HG02642 (cell line): Measurements from ENCODE around the gene SBSN.

Experiments
- ATAC-seq: cut with Tn5 transposase; IDR thresholded peaks from one replicate; pipeline ENCODE4 v1.9.1; 2021; ENCODE audit warnings: mild to moderate bottlenecking; ENCODE audit not compliant: unreplicated experiment, poor library complexity

The SBSN gene

GRCh38 chr19:35528218-35529038 is at the start of gene SBSN:
TSS of gene SBSN (minus strand) at chr19:35528311. CDS start at chr19:35528281, 30 bp downstream.
- ATAC-seq: no peak

GRCh38 chr19:35571406-35571965 is 43.4 kb upstream of the SBSN start:
- no peak for ATAC-seq

GRCh38 chr19:35569281-35569781 is 41.2 kb upstream of the SBSN start:
- no peak for ATAC-seq

- no peak for ATAC-seq
These were observed 38.6 kb upstream of the SBSN start for GRCh38 chr19:35566738-35567137.

GRCh38 chr19:35565016-35565856 is 37.1 kb upstream of the SBSN start:
- ATAC-seq: no peak

- no peak for ATAC-seq
These were observed 35.2 kb upstream of the SBSN start, which contains the start of gene ATP4A for GRCh38 chr19:35563207-35563829. TSS of gene ATP4A (minus strand) at chr19:35563658. CDS start at chr19:35563629, 29 bp downstream.

GRCh38 chr19:35562776-35563175 is 34.7 kb upstream of the SBSN start:
- no peak for ATAC-seq

GRCh38 chr19:35562336-35562735 is 34.2 kb upstream of the SBSN start:
- ATAC-seq: no peak

- ATAC-seq: no peak
These were observed 33.3 kb upstream of the SBSN start for GRCh38 chr19:35561436-35561835.

- ATAC-seq: no peak
These were observed 32.6 kb upstream of the SBSN start for GRCh38 chr19:35560677-35561076.

GRCh38 chr19:35560271-35560670 is 32.2 kb upstream of the SBSN start:
- ATAC-seq: no peak

- ATAC-seq: no peak
These were observed 31.7 kb upstream of the SBSN start for GRCh38 chr19:35559781-35560180.

GRCh38 chr19:35559281-35559659 is 31.2 kb upstream of the SBSN start:
- peak; percentile 51 for ATAC-seq

- ATAC-seq: peak; percentile 18
These were observed 30.5 kb upstream of the SBSN start for GRCh38 chr19:35558400-35559280.

- no peak for ATAC-seq
These were observed 29.7 kb upstream of the SBSN start for GRCh38 chr19:35557539-35558399.

- ATAC-seq: no peak
These were observed 28.9 kb upstream of the SBSN start for GRCh38 chr19:35556846-35557538.

- no peak for ATAC-seq
These were observed 28.0 kb upstream of the SBSN start for GRCh38 chr19:35556025-35556590.
